NCI-H524 treated with DMSO at 0.1 percent for 48 hours (cell line): ENCODE data around the gene CPEB3.
A peak's percentile ranks its signal among the peaks of the same experiment; 100 is the strongest.
"Not testable (repeated sequence)": the region's sequence is repeated elsewhere in the genome, so short reads cannot be mapped to it uniquely, and the experiment has no call there.

Experiments
- DNase-seq: peaks from one replicate; lab custom pipeline; 2025; lab: John Stamatoyannopoulos, UW

Gene CPEB3

GRCh38 chr10:92290837-92291615 lies at the start of gene CPEB3, which contains the start of gene MARCHF5:
Gene CPEB3 (minus strand): TSS chr10:92291078. CDS start chr10:92240350, 50,728 bp downstream.
Gene MARCHF5 (plus strand): TSS chr10:92291167. CDS start chr10:92291495, 328 bp downstream.
- DNase-seq: peak; percentile 30

- DNase-seq: not testable (repeated sequence)
Measured at GRCh38 chr10:92329927-92330326, 39.0 kb upstream of the CPEB3 start.

- DNase-seq: no peak
Measured at GRCh38 chr10:92328993-92329392, 38.1 kb upstream of the CPEB3 start.

- DNase-seq: no peak
Measured at GRCh38 chr10:92327445-92328433, 36.9 kb upstream of the CPEB3 start.

GRCh38 chr10:92323079-92323478 lies 32.2 kb upstream of the CPEB3 start:
- DNase-seq: no peak

- no peak for DNase-seq
Measured at GRCh38 chr10:92316610-92317009, 25.7 kb upstream of the CPEB3 start.

- DNase-seq: no peak
Measured at GRCh38 chr10:92313750-92314149, 22.9 kb upstream of the CPEB3 start.

GRCh38 chr10:92309272-92309671 lies 18.4 kb upstream of the CPEB3 start:
- no peak for DNase-seq

- DNase-seq: no peak
Measured at GRCh38 chr10:92305133-92306072, 14.5 kb upstream of the CPEB3 start.

- no peak for DNase-seq
Measured at GRCh38 chr10:92304061-92304460, 13.2 kb upstream of the CPEB3 start.

GRCh38 chr10:92303096-92303495 lies 12.2 kb upstream of the CPEB3 start:
- no peak for DNase-seq

GRCh38 chr10:92298487-92298886 lies 7.6 kb upstream of the CPEB3 start:
- DNase-seq: no peak

GRCh38 chr10:92291921-92292845 lies 1.3 kb upstream of the CPEB3 start:
- peak; percentile 1 for DNase-seq

- DNase-seq: no peak
Measured at GRCh38 chr10:92291616-92291865, 663 bp upstream of the CPEB3 start.

GRCh38 chr10:92290076-92290836 lies 622 bp downstream of the CPEB3 start:
- DNase-seq: no peak

- no peak for DNase-seq
Measured at GRCh38 chr10:92284112-92284704, 6.7 kb downstream of the CPEB3 start.

GRCh38 chr10:92278996-92279696 lies 11.7 kb downstream of the CPEB3 start:
- no peak for DNase-seq

GRCh38 chr10:92274071-92274470 lies 16.8 kb downstream of the CPEB3 start:
- peak; percentile 29 for DNase-seq

- DNase-seq: no peak
Measured at GRCh38 chr10:92268748-92269147, 22.1 kb downstream of the CPEB3 start.
